CD4-positive, alpha-beta T cell treated with Interleukin-2 at 100 ng/mL for 4 hours (primary cell): Measurements from ENCODE around the gene PAX3.
A peak's percentile ranks its signal among the peaks of the same experiment; 100 is the strongest.

Experiments used
- DNase-seq: peaks from one replicate; pipeline ENCODE4 v3.0.0-alpha.2; 2020; ENCODE audit warnings: low spot score

PAX3 gene

GRCh38 chr2:222298311-222299150 lies at the start of gene PAX3:
PAX3 (minus strand) TSS chr2:222298998; CDS start chr2:222298615, 383 bp downstream.
- DNase-seq: no peak

- DNase-seq: no peak
Measured at GRCh38 chr2:222341331-222341730, 42.5 kb upstream of the PAX3 start.

- no peak for DNase-seq
Measured at GRCh38 chr2:222338374-222338773, 39.6 kb upstream of the PAX3 start.

GRCh38 chr2:222336931-222337330 lies 38.1 kb upstream of the PAX3 start:
- no peak for DNase-seq

GRCh38 chr2:222336442-222336841 lies 37.6 kb upstream of the PAX3 start:
- no peak for DNase-seq

GRCh38 chr2:222334914-222335313 lies 36.1 kb upstream of the PAX3 start:
- no peak for DNase-seq

- no peak for DNase-seq
Measured at GRCh38 chr2:222333397-222333796, 34.6 kb upstream of the PAX3 start.

GRCh38 chr2:222332116-222332515 lies 33.3 kb upstream of the PAX3 start:
- DNase-seq: no peak

GRCh38 chr2:222330910-222331309 lies 32.1 kb upstream of the PAX3 start:
- no peak for DNase-seq

- DNase-seq: no peak
Measured at GRCh38 chr2:222322236-222322635, 23.4 kb upstream of the PAX3 start.

- DNase-seq: no peak
Measured at GRCh38 chr2:222320436-222321395, 21.9 kb upstream of the PAX3 start.

GRCh38 chr2:222319586-222320435 lies 21.0 kb upstream of the PAX3 start:
- DNase-seq: no peak

GRCh38 chr2:222318712-222319585 lies 20.2 kb upstream of the PAX3 start:
- DNase-seq: peak; percentile 33

GRCh38 chr2:222318026-222318711 lies 19.4 kb upstream of the PAX3 start:
- peak; percentile 44 for DNase-seq

GRCh38 chr2:222315443-222316121 lies 16.8 kb upstream of the PAX3 start:
- no peak for DNase-seq

GRCh38 chr2:222313816-222314215 lies 15.0 kb upstream of the PAX3 start:
- DNase-seq: no peak

GRCh38 chr2:222311978-222312738 lies 13.4 kb upstream of the PAX3 start:
- no peak for DNase-seq

- DNase-seq: no peak
Measured at GRCh38 chr2:222311319-222311977, 12.7 kb upstream of the PAX3 start.
